ENCODE measurements around the gene TNFAIP3. TPM values are rescaled to one million over a fixed set of nuclear protein-coding genes. Genes with fewer than 3 reads are reported as not detected.

TNFAIP3 gene
- total RNA-seq, 1 donor from 2014 or later, result 16.8 TPM

DNA sequence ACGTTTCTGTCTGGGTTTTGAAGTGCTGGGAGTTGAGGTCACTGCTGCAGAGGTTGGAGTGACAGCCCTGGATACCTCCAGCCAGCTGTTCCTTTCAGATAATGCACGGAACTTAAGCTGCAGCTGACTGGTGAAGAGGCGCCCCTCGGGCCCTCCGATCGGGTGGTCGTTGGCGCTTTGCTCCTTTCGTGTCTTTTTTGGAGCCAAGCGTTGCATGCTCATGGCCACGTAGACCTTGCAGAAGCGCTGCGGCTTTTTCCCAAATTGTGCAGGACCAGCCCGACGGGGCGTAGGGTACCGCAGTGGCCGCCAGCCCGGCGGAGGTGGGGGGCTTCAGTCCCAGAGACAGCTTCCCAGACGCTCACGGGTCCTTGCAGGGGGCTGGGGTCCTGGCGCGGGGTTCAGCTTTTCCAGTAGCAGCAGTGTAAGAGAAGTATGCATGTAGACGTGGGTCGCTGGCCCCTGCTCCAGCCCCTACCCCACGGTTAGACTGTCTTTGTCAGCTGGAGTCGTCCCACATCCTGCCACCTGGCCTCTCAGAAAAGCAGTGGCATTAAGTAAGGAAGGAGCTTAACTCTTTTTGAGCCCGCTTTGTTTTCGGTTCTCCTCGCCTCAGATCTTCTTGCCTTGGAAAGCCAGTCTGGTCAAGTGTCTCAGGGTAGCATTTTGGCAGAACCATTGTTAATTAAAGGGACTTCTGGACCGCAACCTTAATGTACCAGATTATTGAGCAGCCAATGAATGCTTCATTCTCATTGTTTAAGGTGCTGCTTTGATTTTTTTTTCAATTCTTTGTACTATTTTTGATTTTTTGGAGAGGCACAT lies 838 bp downstream of the TNFAIP3 start:
- H3K27ac Mint-ChIP-seq (ENCODE audit: unreplicated experiment), result peak overlapping the region; percentile 30
- peaks cover 35% of the 10 kb centered on the region for H3K4me1 ChIP-seq (ENCODE audit: insufficient read depth, low read length)
- H3K9me3 Mint-ChIP-seq (ENCODE audit: unreplicated experiment), result no peaks in the 10 kb centered on the region
- peak overlapping the region; percentile 89 for H3K4me2 ChIP-seq (ENCODE audit: low read length)
- H3K36me3 ChIP-seq (ENCODE audit: insufficient read depth, low read length), result no peaks in the 10 kb centered on the region
- FAIRE-seq (no peak), DNase-seq (ENCODE audit: low read depth) (no peak)
- H3K4me3 ChIP-seq (ENCODE audit: insufficient read depth, low read depth, low read length), result peak overlapping the region; percentile 83
- peak overlapping the region; percentile 79 for H2AFZ ChIP-seq (ENCODE audit: low read depth, low read length)
- peaks cover 40% of the 10 kb centered on the region for H3K79me2 ChIP-seq (ENCODE audit: insufficient read depth, low read length)
- TF ChIP-seq EZH2 (IDR thresholded peaks at IDR 0.05; ENCODE audit: insufficient read depth, low read length) (no peak), CTCF (IDR thresholded peaks at IDR 0.05; ENCODE audit: insufficient read depth, low read depth, low read length) (no peak)
- peak overlapping the region; percentile 95 for H3K4me3 Mint-ChIP-seq (ENCODE audit: unreplicated experiment)
- peak overlapping the region; percentile 82 for H3K9ac ChIP-seq (ENCODE audit: low read length)
- H3K27ac ChIP-seq (ENCODE audit: low read depth, low read length), result peak overlapping the region; percentile 62
- no peaks in the 10 kb centered on the region for H3K36me3 Mint-ChIP-seq (ENCODE audit: low read depth, unreplicated experiment)
- H3K27me3 Mint-ChIP-seq (ENCODE audit: low read depth, unreplicated experiment), result no peaks in the 10 kb centered on the region
- no peaks in the 10 kb centered on the region for H3K27me3 ChIP-seq (ENCODE audit: insufficient read depth, low read length)
- H3K4me1 Mint-ChIP-seq (ENCODE audit: low read depth, unreplicated experiment), result peaks cover 27% of the 10 kb centered on the region
- no peaks in the 10 kb centered on the region for H3K9me3 ChIP-seq (ENCODE audit: insufficient read depth, low read depth, low read length)
- peaks cover 13% of the 10 kb centered on the region for H4K20me1 ChIP-seq (ENCODE audit: insufficient read depth, low read length)

GRCh38 chr6:137868721-137869548 lies 1.9 kb downstream of the TNFAIP3 start:
- peak overlapping the region; percentile 89 for H3K4me2 ChIP-seq (ENCODE audit: low read length)
- H3K4me3 ChIP-seq (ENCODE audit: insufficient read depth, low read depth, low read length), result peak overlapping the region; percentile 83
- no peaks in the 10 kb centered on the region for H3K27me3 Mint-ChIP-seq (ENCODE audit: low read depth, unreplicated experiment)
- FAIRE-seq, result no peak
- H3K27ac Mint-ChIP-seq (ENCODE audit: unreplicated experiment), result no peak overlapping the region
- no peaks in the 10 kb centered on the region for H3K36me3 Mint-ChIP-seq (ENCODE audit: low read depth, unreplicated experiment)
- H2AFZ ChIP-seq (ENCODE audit: low read depth, low read length), result no peak overlapping the region
- no peaks in the 10 kb centered on the region for H3K36me3 ChIP-seq (ENCODE audit: insufficient read depth, low read length)
- peaks cover 39% of the 10 kb centered on the region for H3K4me1 ChIP-seq (ENCODE audit: insufficient read depth, low read length)
- peaks cover 40% of the 10 kb centered on the region for H3K79me2 ChIP-seq (ENCODE audit: insufficient read depth, low read length)
- H4K20me1 ChIP-seq (ENCODE audit: insufficient read depth, low read length), result peaks cover 13% of the 10 kb centered on the region
- H3K9ac ChIP-seq (ENCODE audit: low read length), result peak overlapping the region; percentile 82
- DNase-seq (ENCODE audit: low read depth), result no peak
- H3K27me3 ChIP-seq (ENCODE audit: insufficient read depth, low read length), result no peaks in the 10 kb centered on the region
- no peaks in the 10 kb centered on the region for H3K9me3 Mint-ChIP-seq (ENCODE audit: unreplicated experiment)
- H3K4me3 Mint-ChIP-seq (ENCODE audit: unreplicated experiment), result peak overlapping the region; percentile 95
- no peak overlapping the region for H3K27ac ChIP-seq (ENCODE audit: low read depth, low read length)
- no peaks in the 10 kb centered on the region for H3K9me3 ChIP-seq (ENCODE audit: insufficient read depth, low read depth, low read length)
- TF ChIP-seq EZH2 (IDR thresholded peaks at IDR 0.05; ENCODE audit: insufficient read depth, low read length), result no peak
- no peak for TF ChIP-seq CTCF (IDR thresholded peaks at IDR 0.05; ENCODE audit: insufficient read depth, low read depth, low read length)
- H3K4me1 Mint-ChIP-seq (ENCODE audit: low read depth, unreplicated experiment), result peaks cover 37% of the 10 kb centered on the region

Measured in astrocyte (in vitro differentiated cells and primary cell).